ENCODE data around the gene ABLIM1. TPM values are rescaled to one million over a fixed set of nuclear protein-coding genes. Genes with fewer than 3 reads are reported as not detected.

Gene ABLIM1
- total RNA-seq, 1 experiment from 2014 or later = 62.1 TPM

GRCh38 chr10:114481055-114481454 is 177.0 kb downstream of the ABLIM1 start (continued):
- TF ChIP-seq AFF4 (CRISPR knock-in tag; IDR thresholded peaks at IDR 0.05; ENCODE audit: borderline replicate concordance) = no peak

DNA sequence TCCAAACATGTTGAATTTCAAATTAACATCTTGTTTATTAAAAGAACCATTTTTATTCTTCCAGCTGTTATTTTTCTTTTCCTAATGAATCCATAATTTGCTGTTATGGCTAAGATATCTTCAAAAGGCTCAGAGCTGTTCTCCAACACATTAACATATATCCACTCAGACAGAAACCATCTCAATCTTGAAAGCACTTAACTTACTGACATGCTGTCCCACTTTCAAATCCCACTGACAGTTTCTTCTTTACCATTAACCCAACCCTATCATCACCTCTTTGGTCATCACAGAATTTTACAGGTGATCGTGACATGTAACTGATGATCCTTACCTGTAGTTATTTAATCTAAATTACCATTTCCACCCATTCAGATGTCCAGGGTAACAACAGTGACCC is 178.2 kb downstream of the ABLIM1 start:
- CTCF ChIA-PET = no interaction called here

GRCh38 chr10:114479307-114479706 is 178.8 kb downstream of the ABLIM1 start:
- no peak for ATAC-seq
- Mint-ChIP-seq H3K4me1 (peaks cover under 1% of the 10 kb centered on the region), H3K27ac (no peak overlapping the region), H3K36me3 (peaks cover 7% of the 10 kb centered on the region), H3K27me3 (ENCODE audit: low read depth) (no peaks in the 10 kb centered on the region), H3K9me3 (no peaks in the 10 kb centered on the region), H3K4me3 (no peak overlapping the region)
- DNase-seq (ENCODE audit: low spot score) = no peak
- CTCF ChIA-PET = no interaction called here
- POLR2A ChIA-PET = no interaction called here
- no peak for TF ChIP-seq SMAD3 (CRISPR knock-in tag; IDR thresholded peaks at IDR 0.05; ENCODE audit: borderline replicate concordance)
- no peak for TF ChIP-seq FOXP1 (CRISPR knock-in tag; IDR thresholded peaks at IDR 0.05; ENCODE audit: borderline replicate concordance)
- no peak for TF ChIP-seq ZNF416 (CRISPR knock-in tag; IDR thresholded peaks at IDR 0.05)
- TF ChIP-seq ZNF121 (CRISPR knock-in tag; IDR thresholded peaks at IDR 0.05) = no peak
- no peak for TF ChIP-seq ZSCAN18 (CRISPR knock-in tag; IDR thresholded peaks at IDR 0.05)
- TF ChIP-seq RORB (CRISPR knock-in tag; IDR thresholded peaks at IDR 0.05) = no peak
- TF ChIP-seq, protein P1, sequence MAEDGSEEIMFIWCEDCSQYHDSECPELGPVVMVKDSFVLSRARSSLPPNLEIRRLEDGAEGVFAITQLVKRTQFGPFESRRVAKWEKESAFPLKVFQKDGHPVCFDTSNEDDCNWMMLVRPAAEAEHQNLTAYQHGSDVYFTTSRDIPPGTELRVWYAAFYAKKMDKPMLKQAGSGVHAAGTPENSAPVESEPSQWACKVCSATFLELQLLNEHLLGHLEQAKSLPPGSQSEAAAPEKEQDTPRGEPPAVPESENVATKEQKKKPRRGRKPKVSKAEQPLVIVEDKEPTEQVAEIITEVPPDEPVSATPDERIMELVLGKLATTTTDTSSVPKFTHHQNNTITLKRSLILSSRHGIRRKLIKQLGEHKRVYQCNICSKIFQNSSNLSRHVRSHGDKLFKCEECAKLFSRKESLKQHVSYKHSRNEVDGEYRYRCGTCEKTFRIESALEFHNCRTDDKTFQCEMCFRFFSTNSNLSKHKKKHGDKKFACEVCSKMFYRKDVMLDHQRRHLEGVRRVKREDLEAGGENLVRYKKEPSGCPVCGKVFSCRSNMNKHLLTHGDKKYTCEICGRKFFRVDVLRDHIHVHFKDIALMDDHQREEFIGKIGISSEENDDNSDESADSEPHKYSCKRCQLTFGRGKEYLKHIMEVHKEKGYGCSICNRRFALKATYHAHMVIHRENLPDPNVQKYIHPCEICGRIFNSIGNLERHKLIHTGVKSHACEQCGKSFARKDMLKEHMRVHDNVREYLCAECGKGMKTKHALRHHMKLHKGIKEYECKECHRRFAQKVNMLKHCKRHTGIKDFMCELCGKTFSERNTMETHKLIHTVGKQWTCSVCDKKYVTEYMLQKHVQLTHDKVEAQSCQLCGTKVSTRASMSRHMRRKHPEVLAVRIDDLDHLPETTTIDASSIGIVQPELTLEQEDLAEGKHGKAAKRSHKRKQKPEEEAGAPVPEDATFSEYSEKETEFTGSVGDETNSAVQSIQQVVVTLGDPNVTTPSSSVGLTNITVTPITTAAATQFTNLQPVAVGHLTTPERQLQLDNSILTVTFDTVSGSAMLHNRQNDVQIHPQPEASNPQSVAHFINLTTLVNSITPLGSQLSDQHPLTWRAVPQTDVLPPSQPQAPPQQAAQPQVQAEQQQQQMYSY (CRISPR knock-in tag; IDR thresholded peaks at IDR 0.05) = no peak
- TF ChIP-seq TCF7 (CRISPR knock-in tag; IDR thresholded peaks at IDR 0.05; ENCODE audit: low read depth) = no peak

More for the DNA sequence above, 178.2 kb downstream of the ABLIM1 start:
- ATAC-seq (no peak), DNase-seq (ENCODE audit: low spot score) (no peak)
- POLR2A ChIA-PET = no interaction called here
- Mint-ChIP-seq H3K4me1 (no peaks in the 10 kb centered on the region), H3K4me3 (no peak overlapping the region), H3K9me3 (peaks cover 3% of the 10 kb centered on the region), H3K27ac (no peak overlapping the region), H3K27me3 (ENCODE audit: low read depth) (no peaks in the 10 kb centered on the region), H3K36me3 (peaks cover 10% of the 10 kb centered on the region)
- TF ChIP-seq KAT7 (CRISPR knock-in tag; IDR thresholded peaks at IDR 0.05; ENCODE audit: borderline replicate concordance) = no peak
- no peak for TF ChIP-seq ZBTB21 (CRISPR knock-in tag; IDR thresholded peaks at IDR 0.05; ENCODE audit: borderline replicate concordance)
- no peak for TF ChIP-seq ZNF232 (CRISPR knock-in tag; IDR thresholded peaks at IDR 0.05)
- no peak for TF ChIP-seq NFATC4 (CRISPR knock-in tag; IDR thresholded peaks at IDR 0.05)
- no peak for TF ChIP-seq ZNF416 (CRISPR knock-in tag; IDR thresholded peaks at IDR 0.05)
